ENCODE data around the gene CEP290.
"Not testable (repeated sequence)": the region's sequence is repeated elsewhere in the genome, so short reads cannot be mapped to it uniquely, and the experiment has no call there.

- not testable (repeated sequence) for TF ChIP-seq CTCF, POLR2A (IDR thresholded peaks at IDR 0.05)
Measured at GRCh38 chr12:88133181-88133580, 8.7 kb downstream of the CEP290 start.
